GM20431 (cell line): ENCODE results near the gene PLEKHH3.

ENCODE experiments used
- in situ Hi-C: fragments of 300-500 bp; cut with MseI, MboI; formaldehyde crosslinking; loops from one replicate; pipeline ENCODE4 v1.15.0; 2020; ENCODE audit warnings: low sequenced_read_pairs; ENCODE audit not compliant: unreplicated experiment

The PLEKHH3 gene, protein sequence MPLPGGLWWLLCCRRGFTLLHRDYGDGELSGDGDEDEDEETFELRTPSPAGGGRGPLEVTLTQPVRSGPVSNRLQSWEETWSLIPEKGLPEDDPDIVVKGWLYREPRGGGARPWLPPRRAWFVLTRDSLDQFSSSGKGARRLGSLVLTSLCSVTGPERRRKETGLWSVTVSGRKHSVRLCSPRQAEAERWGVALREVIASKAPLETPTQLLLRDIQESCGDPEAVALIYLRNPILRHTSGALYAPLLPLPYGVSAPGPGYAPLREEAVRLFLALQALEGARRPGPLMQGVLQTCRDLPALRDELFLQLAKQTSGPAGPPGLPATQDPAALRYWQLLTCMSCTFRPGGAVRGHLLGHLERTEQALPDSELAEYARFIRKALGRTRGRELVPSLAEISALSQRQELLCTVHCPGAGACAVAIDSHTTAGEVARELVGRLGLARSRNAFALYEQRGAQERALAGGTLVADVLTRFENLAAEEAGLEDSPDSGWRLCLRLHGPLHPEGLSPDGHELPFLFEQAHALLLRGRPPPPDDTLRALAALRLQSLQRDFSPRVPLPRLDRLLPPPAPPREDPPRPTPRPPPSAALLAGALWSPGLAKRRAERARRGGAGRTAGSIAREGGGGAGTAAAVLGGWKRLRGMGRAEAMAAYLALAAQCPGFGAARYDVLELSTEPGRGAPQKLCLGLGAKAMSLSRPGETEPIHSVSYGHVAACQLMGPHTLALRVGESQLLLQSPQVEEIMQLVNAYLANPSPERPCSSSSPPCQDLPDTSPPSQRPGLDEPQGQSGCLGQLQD

DNA sequence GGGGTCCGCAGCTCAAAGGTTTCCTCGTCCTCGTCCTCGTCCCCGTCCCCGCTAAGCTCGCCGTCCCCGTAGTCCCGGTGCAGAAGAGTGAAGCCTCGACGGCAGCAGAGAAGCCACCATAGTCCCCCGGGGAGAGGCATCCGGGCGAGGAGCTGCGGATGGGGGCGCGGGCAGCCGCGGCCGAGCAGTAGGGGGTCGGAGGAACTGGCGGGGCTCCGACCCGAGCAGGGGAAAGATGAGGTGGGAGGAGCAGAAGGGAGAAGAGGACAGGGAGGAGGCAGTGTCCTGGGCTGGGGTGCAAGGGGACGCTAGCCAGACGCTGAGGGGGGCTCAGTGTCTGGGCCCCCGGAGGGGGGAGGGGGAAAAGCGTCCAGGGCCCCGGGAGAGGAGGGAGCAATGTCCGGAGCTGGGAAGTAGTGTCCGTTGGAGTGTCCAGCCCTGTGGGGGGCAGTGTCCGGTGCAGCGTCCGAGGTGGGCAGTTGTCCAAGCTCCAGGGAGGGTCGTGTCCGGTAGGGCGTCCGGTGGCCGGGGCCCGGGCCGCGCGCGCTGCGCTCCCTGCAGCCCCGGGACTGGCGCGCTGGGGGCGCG lies at the start of gene PLEKHH3:
PLEKHH3 (minus strand) TSS at position 571 of the 588 bp plus-strand sequence; CDS start at position 140, 431 bp downstream.
- in situ Hi-C loops, result no loop called here

DNA sequence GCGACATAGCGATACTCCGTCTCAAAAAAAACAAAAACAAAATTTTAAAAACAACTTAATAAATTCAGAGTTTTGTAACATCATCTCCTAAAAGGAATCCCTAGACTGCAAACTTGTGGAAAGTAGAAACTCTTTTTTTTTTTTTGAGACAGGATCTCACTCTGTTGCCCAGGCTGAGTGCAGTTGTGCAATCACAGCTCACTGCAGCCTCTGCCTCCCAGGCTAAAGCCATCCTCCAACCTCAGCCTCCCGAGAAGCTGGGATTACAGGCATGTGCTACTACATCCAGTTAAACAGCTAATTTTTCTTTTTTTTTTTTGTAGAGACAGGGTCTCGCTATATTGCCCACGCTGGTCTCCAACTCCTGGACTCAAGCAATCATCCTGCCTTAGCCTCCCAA lies 48.3 kb upstream of the PLEKHH3 start:
- in situ Hi-C loops, result no loop called here

DNA sequence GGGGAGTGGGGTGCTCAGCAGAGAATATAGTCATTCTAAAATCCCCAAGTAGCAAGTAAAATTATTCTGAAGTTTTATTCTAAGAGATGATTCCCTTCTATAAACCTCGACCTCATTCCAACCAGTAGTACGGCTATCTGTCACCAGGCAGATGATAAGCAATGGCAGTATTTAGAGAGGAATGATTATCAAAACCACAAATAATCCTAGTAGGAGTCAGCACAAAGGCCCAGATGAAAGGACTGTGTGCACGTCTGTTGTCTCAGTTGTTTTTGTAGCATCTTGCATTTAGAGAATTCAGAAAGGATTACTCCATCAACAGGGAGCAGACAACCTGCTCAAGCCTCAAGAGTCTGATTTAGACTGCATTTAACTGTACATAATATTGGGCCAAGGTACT lies 46.8 kb upstream of the PLEKHH3 start:
- in situ Hi-C loops, result no loop called here

DNA sequence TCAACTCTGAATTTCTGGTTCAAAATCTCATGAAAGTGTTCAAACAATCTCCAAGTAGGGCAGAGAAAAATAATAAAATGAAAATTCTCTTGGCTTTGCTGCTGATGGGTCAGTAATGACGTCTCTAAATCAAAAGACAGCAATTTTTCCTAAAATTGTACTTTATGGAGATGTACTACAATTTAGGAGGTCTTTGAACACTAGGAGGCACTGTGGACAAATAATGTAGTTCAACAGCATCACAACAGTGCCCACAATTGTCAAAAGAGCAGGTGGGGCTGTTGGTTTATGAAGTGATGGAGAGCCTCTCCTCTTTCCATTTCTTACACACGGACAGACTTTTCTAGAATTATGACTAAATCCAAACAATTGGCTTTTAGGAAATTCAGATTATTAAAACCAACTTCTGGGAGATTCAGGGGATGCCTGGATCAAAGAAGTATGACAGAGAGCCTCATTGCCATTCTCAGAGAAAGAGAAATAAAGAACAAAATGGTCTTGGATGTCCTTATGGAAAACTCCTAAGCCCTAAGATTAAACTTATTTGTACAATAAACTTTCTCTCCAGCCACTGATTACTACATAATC lies 44.3 kb upstream of the PLEKHH3 start:
- in situ Hi-C loops, result no loop called here

DNA sequence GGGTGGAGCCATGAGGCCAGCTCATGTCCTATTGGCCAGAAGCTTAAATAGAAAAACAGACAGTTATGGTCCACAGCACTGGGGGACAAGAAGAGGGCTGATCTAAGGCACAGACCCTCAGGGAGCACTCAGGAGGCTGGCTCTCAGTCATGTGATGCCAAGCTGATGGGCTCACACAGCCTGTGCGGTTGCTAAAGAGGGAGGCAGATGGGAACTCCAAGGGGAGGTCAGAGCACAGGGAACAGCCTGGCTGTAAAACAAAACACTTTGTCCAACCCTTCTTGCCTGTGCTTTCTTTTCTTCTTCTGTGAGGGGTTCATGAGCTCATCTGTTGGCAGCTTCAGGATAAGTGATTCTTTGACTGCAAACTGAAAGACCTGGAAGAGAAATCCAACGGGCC lies 32.8 kb upstream of the PLEKHH3 start:
- in situ Hi-C loops, result no loop called here

DNA sequence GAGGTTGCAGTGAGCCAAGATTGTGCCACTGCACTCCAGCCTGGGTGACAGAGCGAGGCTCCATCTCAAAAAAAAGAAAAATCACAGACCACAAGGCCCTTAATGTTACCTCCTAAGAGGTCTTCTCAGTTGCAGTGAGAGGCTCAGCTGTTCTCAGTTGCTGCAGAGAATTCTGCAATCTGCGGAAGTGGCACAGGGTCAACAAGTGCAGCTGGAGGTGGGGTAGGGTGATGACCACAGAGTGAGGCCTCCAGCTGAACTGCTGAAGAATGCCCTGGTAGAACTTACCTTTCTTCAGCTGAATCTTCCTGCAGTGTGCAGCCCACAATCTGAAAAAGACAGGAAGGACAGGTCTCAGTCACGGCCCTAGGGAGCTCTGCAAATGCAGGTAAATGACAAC lies 31.8 kb upstream of the PLEKHH3 start:
- in situ Hi-C loops, result no loop called here

DNA sequence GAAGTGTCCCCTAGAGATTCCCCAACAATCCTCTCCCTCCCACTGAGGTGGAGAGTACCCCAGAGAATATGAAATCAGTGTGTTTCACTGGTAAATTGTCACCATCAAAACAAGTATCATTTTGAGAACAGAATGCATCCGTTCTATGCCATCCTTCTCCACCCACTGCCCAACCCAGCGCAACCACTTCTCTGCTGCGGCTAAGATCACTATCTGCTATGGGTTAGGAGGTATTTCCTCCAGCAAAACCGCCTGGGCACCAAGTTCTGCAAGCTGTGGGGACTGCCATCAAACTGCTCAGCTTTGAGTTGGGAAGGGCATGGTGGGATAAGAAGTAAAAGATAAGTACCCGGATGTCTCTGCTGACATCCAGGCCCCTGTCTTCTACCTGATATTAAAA lies 29.9 kb upstream of the PLEKHH3 start:
- in situ Hi-C loops, result no loop called here

DNA sequence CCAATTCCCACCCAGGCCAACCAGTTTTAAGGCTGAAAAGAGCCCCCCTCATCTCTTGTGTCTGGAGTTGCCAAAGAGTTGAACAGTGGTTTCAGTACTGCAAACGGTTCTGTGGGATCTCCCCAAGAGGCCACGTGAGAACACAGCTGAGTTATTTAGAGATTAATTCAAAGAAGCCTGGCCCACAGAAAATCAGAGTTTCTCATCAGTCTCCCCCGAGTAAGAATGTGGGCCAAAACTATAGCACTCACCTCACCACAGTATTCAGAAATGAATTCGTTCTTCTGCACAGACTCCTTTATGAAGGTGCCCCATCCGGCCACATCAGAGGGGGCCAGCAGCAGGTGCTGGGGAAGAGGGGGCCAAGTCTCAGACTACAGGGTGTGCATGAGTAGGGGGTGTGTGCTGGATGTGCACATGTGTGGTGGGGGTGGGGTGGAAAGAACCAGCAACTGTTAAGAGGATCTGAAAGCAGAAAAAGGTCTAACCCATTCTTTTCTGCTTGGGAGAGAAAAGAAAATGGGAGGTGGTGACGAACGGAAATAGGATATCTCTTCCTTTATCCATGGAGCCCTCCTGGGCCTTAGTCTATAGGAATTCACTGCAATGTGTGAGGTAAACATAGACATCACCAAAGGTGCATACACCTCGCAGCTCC lies 28.2 kb upstream of the PLEKHH3 start:
- in situ Hi-C loops, result no loop called here

DNA sequence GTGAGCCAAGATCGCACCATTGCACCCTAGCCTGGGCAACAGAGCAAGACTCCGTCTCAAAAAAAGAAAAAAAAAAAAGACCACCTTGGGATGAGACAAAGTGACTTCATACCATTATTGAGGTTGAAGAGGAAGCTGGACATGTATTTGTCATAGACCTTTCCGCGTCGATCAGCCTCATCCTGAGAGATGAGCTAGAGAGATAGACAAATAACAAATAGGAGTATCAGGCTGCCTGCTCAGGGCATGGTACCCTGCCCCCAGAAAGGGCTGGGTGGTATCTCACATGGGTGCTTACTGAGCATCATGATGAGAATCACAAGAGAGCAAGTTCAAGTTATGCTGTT lies 27.7 kb upstream of the PLEKHH3 start:
- in situ Hi-C loops, result no loop called here

DNA sequence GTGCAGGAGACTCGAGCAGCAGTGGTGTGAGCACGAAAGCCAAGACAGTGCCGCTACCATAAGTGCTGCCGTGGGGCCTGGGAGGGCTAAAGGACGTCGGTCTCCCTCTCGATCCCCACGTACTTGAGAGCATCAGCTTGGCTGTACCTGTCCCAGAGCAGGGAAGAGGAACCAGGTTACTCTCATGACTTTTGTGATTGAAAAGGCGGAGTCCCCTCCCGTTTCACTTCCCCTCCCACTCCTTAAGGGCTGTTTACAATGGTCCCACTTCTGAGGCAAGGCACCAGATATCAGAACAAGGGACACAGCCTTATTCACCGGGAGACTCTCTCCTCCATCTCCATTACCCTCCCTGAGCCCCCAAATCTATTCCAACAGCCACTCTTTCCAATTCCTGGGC lies 25.7 kb upstream of the PLEKHH3 start:
- in situ Hi-C loops, result no loop called here

DNA sequence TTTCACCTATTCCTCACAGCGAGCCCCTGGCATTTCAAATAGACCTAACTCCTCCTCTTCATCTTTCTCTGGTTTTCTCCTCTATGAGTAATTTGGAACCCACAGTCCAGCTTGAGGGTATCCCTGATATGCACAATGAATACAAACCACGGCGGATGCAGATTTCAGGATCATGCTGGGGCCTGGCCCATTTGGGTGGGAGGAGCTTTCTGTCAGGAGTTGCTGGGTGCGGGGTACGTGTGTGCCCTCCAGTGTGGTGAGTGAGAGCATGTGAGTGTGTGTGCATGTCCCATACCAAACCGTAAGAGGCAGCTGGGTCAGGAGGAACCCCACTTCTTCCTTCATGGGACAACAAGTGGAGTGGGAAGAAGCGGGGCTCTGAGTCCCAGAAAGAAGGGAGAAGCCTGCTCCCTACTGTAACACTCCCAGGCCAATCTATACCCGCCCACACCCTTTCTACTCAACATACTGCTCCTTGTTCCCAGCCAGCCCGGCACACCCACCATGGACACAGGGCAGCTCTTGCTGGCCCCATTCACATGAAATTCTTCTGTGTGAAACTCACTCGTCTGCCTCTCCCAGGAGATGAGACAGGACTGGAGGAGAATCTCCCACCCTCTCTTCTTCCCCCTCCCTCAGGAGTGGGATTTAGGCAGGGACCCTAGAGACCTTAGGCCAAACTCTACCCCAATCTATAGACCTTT lies 23.9 kb upstream of the PLEKHH3 start:
- in situ Hi-C loops, result no loop called here

DNA sequence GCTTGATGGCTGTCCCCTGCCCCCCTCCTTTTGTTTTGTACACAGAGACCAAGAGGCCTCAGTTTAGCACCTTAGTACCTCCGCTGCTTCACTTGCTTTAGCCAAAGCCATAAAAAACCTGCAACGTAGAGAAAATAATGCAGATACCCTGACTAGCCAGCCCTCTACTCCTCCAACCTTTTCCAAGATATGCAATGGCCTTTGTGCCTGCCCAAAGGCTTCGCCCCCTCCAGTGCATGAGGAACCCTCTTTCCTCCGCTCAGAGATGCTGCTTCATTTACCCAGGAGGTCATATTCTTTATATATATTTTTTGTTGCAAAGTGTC lies 22.6 kb upstream of the PLEKHH3 start:
- in situ Hi-C loops, result no loop called here

DNA sequence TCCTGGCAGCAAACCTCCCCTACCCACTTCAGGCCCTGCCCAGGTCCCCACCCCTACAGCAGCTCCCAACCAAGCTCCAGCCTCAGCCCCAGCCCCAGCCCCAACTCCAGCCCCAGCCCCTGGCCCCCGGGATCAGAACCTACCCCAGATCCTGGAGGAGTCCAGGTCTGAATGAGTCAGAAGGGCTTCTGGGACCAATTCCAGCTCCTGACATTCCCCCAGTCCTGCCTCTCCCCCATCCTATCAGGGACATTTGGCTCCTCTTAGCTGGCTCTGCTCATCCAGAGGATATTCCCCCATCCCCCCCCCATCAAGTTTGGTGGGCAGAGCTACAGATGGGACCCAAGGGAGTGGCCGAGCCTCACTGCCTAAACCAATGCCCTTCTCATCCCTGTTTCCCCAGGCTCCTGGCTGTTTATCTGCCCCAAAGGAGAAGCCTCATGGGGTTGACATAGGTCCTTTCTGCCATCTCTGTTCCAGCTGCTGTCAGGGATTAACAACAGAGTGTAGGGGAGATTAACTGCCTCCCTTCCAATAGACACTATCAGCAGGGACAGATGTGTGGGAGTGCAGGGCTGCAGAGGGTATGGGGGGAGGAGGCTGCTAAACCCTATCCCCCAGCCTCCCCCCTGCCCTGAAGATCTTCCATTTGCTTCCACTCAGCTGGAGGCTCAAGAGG lies 22.1 kb upstream of the PLEKHH3 start:
- in situ Hi-C loops, result no loop called here

DNA sequence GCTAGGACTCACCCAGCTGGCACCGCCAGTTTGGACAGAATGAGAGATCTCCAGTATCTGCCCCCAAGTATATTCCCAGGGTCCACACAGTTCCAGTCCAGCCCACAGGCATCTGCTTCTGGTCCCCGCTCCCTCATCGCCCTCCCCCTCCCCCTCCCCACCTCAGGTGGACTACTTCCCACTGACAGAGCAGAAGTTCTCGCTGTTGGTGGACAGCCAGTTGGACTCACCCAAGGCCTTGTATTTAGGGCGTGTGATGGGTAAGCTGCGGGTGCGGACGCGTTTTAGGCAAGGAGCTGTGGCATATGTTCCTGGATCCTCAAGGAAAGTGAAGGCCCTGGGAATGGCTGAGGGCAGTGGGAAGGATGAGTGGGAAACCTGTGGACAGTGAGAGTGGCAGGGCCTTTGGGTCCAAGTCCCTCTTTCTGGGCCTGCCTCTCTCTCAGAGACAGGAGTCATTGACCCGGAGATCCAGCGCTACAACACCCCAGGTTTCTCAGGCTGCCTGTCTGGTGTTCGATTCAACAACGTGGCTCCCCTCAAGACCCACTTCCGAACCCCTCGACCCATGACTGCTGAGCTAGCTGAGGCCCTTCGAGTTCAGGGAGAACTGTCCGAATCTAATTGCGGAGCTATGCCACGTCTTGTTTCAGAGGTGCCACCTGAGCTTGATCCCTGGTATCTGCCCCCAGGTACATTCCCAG lies 20.5 kb upstream of the PLEKHH3 start:
- in situ Hi-C loops, result no loop called here

DNA sequence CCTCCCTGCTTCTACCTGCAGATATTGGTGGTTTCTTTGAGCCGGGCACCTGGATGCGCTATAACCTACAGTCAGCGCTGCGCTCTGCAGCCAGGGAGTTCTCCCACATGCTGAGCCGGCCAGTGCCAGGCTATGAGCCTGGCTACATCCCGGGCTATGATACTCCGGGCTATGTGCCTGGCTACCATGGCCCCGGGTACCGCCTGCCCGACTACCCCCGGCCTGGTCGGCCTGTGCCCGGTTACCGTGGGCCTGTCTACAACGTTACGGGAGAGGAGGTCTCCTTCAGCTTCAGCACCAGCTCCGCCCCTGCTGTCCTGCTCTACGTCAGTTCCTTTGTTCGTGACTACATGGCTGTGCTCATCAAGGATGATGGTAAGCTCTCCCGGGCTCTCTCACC lies 18.7 kb upstream of the PLEKHH3 start:
- in situ Hi-C loops, result no loop called here

DNA sequence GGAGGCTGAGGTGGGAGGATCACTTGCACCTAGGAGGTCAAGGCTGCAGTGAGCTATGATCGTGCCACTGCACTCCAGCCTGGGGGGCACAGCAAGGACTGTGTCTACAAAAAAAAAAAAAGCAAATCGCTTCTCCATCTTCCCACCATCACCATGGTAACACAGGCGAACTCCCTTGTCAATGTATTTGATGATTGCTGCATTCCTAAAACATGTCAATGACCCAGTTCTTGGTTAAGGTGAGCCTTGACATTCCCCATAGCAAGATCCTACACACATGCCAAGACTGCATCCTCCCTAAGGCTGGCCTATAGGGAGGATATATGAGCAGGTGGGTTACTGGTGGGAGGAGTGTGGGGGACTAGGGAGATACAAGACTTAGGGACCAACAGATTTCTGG lies 17.7 kb upstream of the PLEKHH3 start:
- in situ Hi-C loops, result no loop called here

DNA sequence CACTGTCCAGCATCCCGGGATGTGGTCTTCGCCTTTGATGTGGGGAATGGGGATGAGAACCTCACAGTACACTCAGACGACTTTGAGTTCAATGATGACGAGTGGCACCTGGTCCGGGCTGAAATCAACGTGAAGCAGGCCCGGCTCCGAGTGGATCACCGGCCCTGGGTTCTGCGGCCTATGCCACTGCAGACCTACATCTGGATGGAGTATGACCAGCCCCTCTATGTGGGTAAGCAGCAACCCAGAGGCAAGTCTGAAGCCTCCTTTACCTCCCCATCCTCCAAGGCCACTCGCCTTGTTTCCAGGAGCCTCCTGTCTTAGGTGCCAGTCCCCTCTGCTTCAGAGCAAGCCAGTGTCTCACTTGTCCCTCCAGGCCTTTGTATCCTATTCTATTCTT lies 15.7 kb upstream of the PLEKHH3 start:
- in situ Hi-C loops, result no loop called here

DNA sequence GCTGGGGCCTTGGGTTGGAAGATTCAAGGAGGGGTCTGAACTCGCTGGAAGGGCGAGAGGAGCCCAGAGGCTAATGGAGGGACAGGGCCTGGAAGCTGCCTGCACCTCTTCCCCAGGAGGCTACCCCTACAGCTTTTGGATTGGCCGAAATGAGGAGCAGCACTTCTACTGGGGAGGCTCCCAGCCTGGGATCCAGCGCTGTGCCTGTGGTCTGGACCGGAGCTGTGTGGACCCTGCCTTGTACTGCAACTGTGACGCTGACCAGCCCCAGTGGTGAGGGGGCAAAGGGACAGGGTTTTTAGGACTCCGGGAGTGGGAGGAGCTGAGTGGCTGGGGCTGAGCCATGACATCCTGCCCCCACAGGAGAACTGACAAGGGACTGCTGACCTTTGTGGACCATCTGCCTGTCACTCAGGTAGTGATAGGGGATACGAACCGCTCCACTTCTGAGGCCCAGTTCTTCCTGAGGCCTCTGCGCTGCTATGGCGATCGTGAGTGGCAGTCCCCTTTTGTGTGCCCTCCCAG lies 14.3 kb upstream of the PLEKHH3 start:
- in situ Hi-C loops, result no loop called here

DNA sequence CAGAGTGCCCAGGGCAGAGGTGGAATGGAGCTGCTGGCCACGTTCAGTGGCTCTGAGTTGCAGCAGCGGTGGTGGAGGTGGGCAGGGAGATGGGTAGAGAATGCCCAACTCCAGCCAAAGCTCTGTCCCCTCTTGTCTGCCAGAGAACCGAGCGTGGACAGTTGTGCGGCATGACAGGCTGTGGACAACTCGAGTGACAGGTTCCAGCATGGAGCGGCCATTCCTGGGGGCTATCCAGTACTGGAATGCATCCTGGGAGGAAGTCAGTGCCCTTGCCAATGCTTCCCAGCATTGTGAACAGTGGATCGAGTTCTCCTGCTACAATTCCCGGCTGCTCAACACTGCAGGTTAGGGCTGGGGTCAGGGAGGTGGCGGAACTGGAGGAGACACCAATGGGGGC lies 13.8 kb upstream of the PLEKHH3 start:
- in situ Hi-C loops, result no loop called here
